ENCODE measurements around the gene PTPRD. TPM values are rescaled to one million over a fixed set of nuclear protein-coding genes. Genes with fewer than 3 reads are reported as not detected.

The PTPRD gene
- total and polyA plus RNA-seq, 10 donors: 0.08 to 11.7 (median 2.9) TPM

- TF ChIP-seq POLR2A (IDR thresholded peaks at IDR 0.05) (no peak), POLR2AphosphoS5 (IDR thresholded peaks at IDR 0.05) (no peak), CTCF (IDR thresholded peaks at IDR 0.05 in 8 of 11, conservative IDR thresholded peaks at IDR 0.05 in 3 of 11) (no peak)
- WGBS, 5 donors: 73 to 94% (median 92%) methylated on average over 5 to 6 of the region's 6 CpGs
- intact Hi-C loops (cut with DNase I; ENCODE audit: low total_unique reads): no loop called here
- DNase-seq: peak; percentile 61
- Histone ChIP-seq H3K27ac (no peak overlapping the region), H3K4me3 (no peak overlapping the region), H3K4me1 (no peaks in the 10 kb centered on the region), H3K9me3 (no peaks in the 10 kb centered on the region), H3K27me3 (replicated peaks in 1 of 7) (no peaks in the 10 kb centered on the region), H3K36me3 (no peaks in the 10 kb centered on the region)
These were observed 834.5 kb downstream of the PTPRD start for GRCh38 chr9:9778293-9778692.

GRCh38 chr9:9774471-9774870 is 838.3 kb downstream of the PTPRD start:
- H3K27ac ChIP-seq: no peak overlapping the region
- no peak for DNase-seq
- no peaks in the 10 kb centered on the region for H3K9me3 ChIP-seq
- H3K27me3 ChIP-seq (replicated peaks in 1 of 7): no peaks in the 10 kb centered on the region
- WGBS, 5 donors: 75 to 92% (median 80%) methylated on average over 2 of the region's 2 CpGs
- no peaks in the 10 kb centered on the region for H3K36me3 ChIP-seq
- H3K4me3 ChIP-seq: no peak overlapping the region
- TF ChIP-seq CTCF (IDR thresholded peaks at IDR 0.05 in 8 of 11, conservative IDR thresholded peaks at IDR 0.05 in 3 of 11) (no peak), POLR2A (IDR thresholded peaks at IDR 0.05) (no peak), POLR2AphosphoS5 (IDR thresholded peaks at IDR 0.05) (no peak)
- intact Hi-C loops (cut with DNase I; ENCODE audit: low total_unique reads): no loop called here
- H3K4me1 ChIP-seq: no peaks in the 10 kb centered on the region

GRCh38 chr9:9771314-9771713 is 841.5 kb downstream of the PTPRD start:
- intact Hi-C loops (cut with DNase I; ENCODE audit: low total_unique reads): no loop called here
- TF ChIP-seq POLR2AphosphoS5 (IDR thresholded peaks at IDR 0.05): no peak
- TF ChIP-seq POLR2A (IDR thresholded peaks at IDR 0.05): no peak
- no peak for TF ChIP-seq CTCF (IDR thresholded peaks at IDR 0.05 in 8 of 11, conservative IDR thresholded peaks at IDR 0.05 in 3 of 11)
- H3K27me3 ChIP-seq (replicated peaks in 1 of 7): no peaks in the 10 kb centered on the region
- no peak overlapping the region for H3K27ac ChIP-seq
- H3K4me3 ChIP-seq: no peak overlapping the region
- no peaks in the 10 kb centered on the region for H3K9me3 ChIP-seq
- H3K36me3 ChIP-seq: no peaks in the 10 kb centered on the region
- no peak for DNase-seq
- 75 to 85% (median 83%) methylated on average over 3 of the region's 3 CpGs for WGBS, 5 donors
- H3K4me1 ChIP-seq: no peaks in the 10 kb centered on the region

GRCh38 chr9:9764821-9765220 is 848.0 kb downstream of the PTPRD start:
- TF ChIP-seq POLR2A (IDR thresholded peaks at IDR 0.05): no peak
- TF ChIP-seq POLR2AphosphoS5 (IDR thresholded peaks at IDR 0.05): no peak
- no peak for TF ChIP-seq CTCF (IDR thresholded peaks at IDR 0.05 in 8 of 11, conservative IDR thresholded peaks at IDR 0.05 in 3 of 11)
- H3K4me3 ChIP-seq: no peak overlapping the region

More at GRCh38 chr9:9764821-9765220, 848.0 kb downstream of the PTPRD start:
- no peaks in the 10 kb centered on the region for H3K36me3 ChIP-seq
- no peaks in the 10 kb centered on the region for H3K4me1 ChIP-seq
- 67 to 83% (median 74%) methylated on average over 2 of the region's 2 CpGs for WGBS, 5 donors
- intact Hi-C loops (cut with DNase I; ENCODE audit: low total_unique reads): no loop called here
- H3K27me3 ChIP-seq (replicated peaks in 1 of 7): no peaks in the 10 kb centered on the region
- no peaks in the 10 kb centered on the region for H3K9me3 ChIP-seq
- DNase-seq: no peak
- H3K27ac ChIP-seq: no peak overlapping the region
